Prostate gland (tissue), 2 donors: Measurements from ENCODE around the gene TRIO. TPM values are rescaled to one million over a fixed set of nuclear protein-coding genes. Genes with fewer than 3 reads are reported as not detected.

Experiments
- DNase-seq: peaks from one replicate; pipeline ENCODE4 v3.0.0-alpha.2; 2019; ENCODE audit warnings: low spot score
- H3K27ac ChIP-seq, 2 donors: fragments of 200-600 bp; sonication (generic); 2 replicates each; pipeline ENCODE4 v1.5.1; 2017 to 2019
- H3K27me3 ChIP-seq: fragments of 200-600 bp; sonication (generic); replicated peaks from 2 replicates; pipeline ENCODE4 v1.5.1; 2019; ENCODE audit not compliant: insufficient read depth
- H3K36me3 ChIP-seq, 2 donors: fragments of 200-600 bp; sonication (generic); 1 replicate in 1 of 2; 2 replicates in 1 of 2; pipeline versions ENCODE4 v1.5.1 to v1.8.1; 2017 to 2019
- H3K4me1 ChIP-seq: fragments of 200-600 bp; sonication (generic); replicated peaks from 2 replicates; pipeline ENCODE4 v1.5.1; 2019
- H3K4me3 ChIP-seq, 2 donors: fragments of 200-600 bp; sonication (generic); 2 replicates each; pipeline ENCODE4 v1.5.1; 2017 to 2019
- H3K9me3 ChIP-seq: fragments of 200-600 bp; sonication (generic); 2 replicates; pipeline ENCODE4 v1.5.1; 2017
- POLR2A ChIP-seq: fragments of 450-650 bp; IDR thresholded peaks from one replicate; pipeline ENCODE4 v1.6.1; 2016; ENCODE audit warnings: antibody characterized with exemption, mild to moderate bottlenecking
- POLR2AphosphoS5 ChIP-seq: sonication (generic); formaldehyde crosslinking; IDR thresholded peaks from one replicate; pipeline ENCODE4 v1.6.1; 2017; ENCODE audit warnings: antibody characterized with exemption
- WGBS: methylation state at CpG from one replicate; pipeline ENCODE4 v1.1.5; 2018; 5-methylcytosine and 5-hydroxymethylcytosine counted together
- intact Hi-C: fragments of 100-400 bp; cut with DNase I; formaldehyde crosslinking; loops from one replicate; pipeline ENCODE4 v1.14.2; 2022
- total RNA-seq, 2 donors: library from RNA; depleted of rRNA; stranded (reverse); fragments of >200 nt; gene quantifications; one replicate each; pipeline ENCODE4 v1.1.0, GENCODE V29; 2016
- TF ChIP-seq, protein P1 (sequence below), 4 experiments: fragments of 200-600 bp in 2 of 4; fragments of 450-650 bp in 2 of 4; sonication (generic) in 2 of 4; IDR thresholded peaks; 1 replicate in 3 of 4; 2 replicates in 1 of 4; pipeline ENCODE4 v1.5.1; 2016 to 2019; ENCODE audit warnings: antibody characterized with exemption in 4 of 4, mild to moderate bottlenecking in 2 of 4, moderate library complexity in 2 of 4

Gene TRIO
- total RNA-seq, 2 donors from 2014 or later = 90.3 to 197 TPM

DNA sequence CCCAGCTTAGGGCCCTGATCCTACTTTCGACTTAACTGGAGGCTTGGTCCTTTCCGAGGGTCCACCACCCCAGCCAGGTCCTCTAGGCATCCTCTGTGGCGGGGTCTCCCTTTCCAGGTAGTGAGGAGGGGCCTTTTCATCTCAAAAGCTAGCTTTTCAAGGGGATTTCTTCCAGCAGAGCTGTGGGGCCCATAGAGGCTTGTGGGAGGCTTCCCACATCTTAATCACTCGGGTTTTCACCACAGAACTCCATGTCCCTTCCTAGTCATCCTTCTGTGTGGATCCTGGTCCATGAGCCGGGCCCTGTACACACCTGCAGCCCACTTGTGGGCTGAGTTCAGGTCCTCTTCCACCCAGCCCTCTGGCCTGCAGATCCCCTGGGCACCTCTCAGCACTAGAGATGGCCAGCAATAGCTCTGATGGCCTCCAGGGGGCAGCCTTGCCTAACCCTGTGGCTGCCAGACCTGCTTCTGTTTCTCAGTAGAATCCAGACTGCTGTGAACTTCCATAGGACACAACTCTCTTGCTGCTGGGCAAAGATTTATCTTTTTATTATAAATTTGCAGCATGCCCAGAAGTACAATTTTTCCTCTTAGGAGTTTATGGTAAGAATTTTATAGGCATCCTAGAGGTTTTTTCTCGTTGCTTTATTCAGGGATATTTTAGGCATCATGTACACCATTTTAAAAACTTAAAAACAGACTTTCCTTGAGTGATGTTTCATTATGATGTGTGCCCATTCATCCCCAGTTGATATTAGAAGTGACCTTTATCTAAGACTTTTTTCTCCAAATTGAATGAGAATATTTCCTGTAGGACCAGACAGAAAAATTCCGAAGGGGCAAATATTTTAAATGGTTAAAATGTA is 208.9 kb downstream of the TRIO start:
- peak; percentile 39 for DNase-seq
- no peaks in the 10 kb centered on the region for H3K9me3 ChIP-seq
- TF ChIP-seq POLR2A = no peak
- TF ChIP-seq POLR2AphosphoS5 = no peak
- TF ChIP-seq, protein P1, sequence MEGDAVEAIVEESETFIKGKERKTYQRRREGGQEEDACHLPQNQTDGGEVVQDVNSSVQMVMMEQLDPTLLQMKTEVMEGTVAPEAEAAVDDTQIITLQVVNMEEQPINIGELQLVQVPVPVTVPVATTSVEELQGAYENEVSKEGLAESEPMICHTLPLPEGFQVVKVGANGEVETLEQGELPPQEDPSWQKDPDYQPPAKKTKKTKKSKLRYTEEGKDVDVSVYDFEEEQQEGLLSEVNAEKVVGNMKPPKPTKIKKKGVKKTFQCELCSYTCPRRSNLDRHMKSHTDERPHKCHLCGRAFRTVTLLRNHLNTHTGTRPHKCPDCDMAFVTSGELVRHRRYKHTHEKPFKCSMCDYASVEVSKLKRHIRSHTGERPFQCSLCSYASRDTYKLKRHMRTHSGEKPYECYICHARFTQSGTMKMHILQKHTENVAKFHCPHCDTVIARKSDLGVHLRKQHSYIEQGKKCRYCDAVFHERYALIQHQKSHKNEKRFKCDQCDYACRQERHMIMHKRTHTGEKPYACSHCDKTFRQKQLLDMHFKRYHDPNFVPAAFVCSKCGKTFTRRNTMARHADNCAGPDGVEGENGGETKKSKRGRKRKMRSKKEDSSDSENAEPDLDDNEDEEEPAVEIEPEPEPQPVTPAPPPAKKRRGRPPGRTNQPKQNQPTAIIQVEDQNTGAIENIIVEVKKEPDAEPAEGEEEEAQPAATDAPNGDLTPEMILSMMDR (IDR thresholded peaks at IDR 0.05) = peak; percentile 77 to 86 (median 84)
- H3K27ac ChIP-seq = no peak overlapping the region
- H3K27me3 ChIP-seq = no peaks in the 10 kb centered on the region
- H3K36me3 ChIP-seq = no peaks in the 10 kb centered on the region
- intact Hi-C loops = loop anchor here (5.0 kb wide), 1 partner anchor 360 kb away; no protein-coding TSS in a partner anchor
- 78% methylated on average over 7 of the region's 7 CpGs for WGBS
- no peak overlapping the region for H3K4me3 ChIP-seq
- no peaks in the 10 kb centered on the region for H3K4me1 ChIP-seq

DNA sequence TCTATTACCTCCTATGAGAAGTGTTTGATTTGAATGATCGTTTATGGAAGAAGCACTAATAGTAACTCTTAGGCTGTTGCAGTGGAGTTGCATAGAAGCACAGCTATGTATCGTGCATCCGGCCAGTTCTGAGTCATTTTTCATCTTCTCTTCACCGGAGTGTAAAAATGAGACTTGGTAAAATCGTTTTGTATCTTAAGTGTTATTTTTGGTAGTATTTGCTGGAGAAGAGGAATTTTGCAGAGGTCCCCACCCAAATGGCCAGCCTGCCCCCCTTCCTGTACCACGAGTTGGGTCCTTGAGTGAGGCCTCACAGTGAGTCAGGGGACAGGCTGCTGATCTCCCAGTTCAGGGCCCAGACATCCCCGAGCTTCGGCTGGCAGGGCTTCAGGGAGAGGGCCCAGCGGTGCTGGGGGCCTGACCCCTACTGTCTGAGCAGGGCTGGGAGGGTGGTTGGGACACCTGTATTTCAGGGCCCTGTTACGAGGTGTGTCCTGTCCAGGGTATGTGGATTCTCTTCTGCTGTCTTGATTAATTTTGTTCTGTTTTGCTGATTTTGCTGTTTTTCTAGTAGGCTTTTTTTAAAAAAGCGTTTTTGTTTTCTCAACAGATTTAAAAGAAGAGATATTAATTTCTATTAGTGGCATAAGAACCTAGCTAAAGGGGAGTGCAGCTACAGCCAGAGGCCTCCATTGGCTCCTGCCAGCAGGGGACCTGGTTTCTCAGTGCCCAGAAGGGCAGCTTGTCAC is 210.8 kb downstream of the TRIO start:
- no peak for DNase-seq
- no peaks in the 10 kb centered on the region for H3K36me3 ChIP-seq
- H3K27ac ChIP-seq = no peak overlapping the region
- H3K27me3 ChIP-seq = no peaks in the 10 kb centered on the region
- WGBS = 86% methylated on average over 11 of the region's 11 CpGs
- no peaks in the 10 kb centered on the region for H3K9me3 ChIP-seq
- no peak for TF ChIP-seq POLR2AphosphoS5
- TF ChIP-seq POLR2A = no peak
- TF ChIP-seq, protein P1 (IDR thresholded peaks at IDR 0.05) = no peak
- intact Hi-C loops = loop anchor here (5.0 kb wide), 1 partner anchor 362 kb away; no protein-coding TSS in a partner anchor
- H3K4me3 ChIP-seq = no peak overlapping the region
- H3K4me1 ChIP-seq = no peaks in the 10 kb centered on the region

DNA sequence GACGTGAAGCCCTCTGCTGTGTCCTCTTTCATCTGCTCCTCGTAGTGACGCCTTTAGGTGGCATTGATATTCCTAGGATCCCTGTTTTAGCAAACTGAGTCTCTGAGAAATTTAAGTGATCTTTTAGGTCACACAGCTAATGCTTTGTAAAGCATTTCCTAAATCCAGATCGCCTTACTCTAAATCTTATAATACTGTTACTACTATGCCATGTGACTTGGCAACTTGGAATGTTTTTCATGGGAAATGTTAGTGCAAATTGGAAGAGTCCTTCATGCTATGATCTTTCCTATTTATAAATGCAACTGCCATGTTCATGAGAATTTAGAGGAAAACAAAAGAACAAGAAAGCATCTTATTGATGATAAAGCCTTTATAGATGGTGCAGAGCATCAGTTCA is 212.2 kb downstream of the TRIO start:
- 95% methylated on average over 4 of the region's 4 CpGs for WGBS
- Histone ChIP-seq H3K4me1 (no peaks in the 10 kb centered on the region), H3K4me3 (no peak overlapping the region), H3K9me3 (no peaks in the 10 kb centered on the region), H3K36me3 (peaks cover 7 to 8% of the 10 kb centered on the region in 2 donors), H3K27me3 (no peaks in the 10 kb centered on the region), H3K27ac (no peak overlapping the region)
- intact Hi-C loops = no loop called here
- no peak for DNase-seq
- TF ChIP-seq POLR2A = no peak
- TF ChIP-seq, protein P1 (IDR thresholded peaks at IDR 0.05) = no peak

DNA sequence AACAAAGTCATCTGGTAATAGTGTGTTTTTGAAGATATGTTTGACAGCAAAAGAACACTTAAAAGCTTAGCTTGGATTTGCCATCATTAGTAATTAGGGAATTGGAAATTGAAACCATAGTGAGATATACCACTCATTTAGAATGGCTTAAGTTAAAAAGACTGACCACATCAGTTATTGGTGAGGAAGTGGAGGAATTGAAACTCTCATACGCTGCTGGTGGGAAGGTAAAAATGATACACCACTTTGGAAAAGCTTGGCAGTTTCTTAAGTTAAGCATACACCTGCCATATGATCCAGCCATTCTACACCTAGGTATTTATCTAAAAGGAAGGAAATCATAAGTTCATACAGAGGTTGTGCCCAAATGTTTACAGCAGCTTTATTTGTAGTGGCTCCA is 213.2 kb downstream of the TRIO start:
- Histone ChIP-seq H3K36me3 (peaks cover 7 to 8% of the 10 kb centered on the region in 2 donors), H3K9me3 (no peaks in the 10 kb centered on the region), H3K27me3 (no peaks in the 10 kb centered on the region), H3K4me1 (no peaks in the 10 kb centered on the region), H3K4me3 (no peak overlapping the region), H3K27ac (no peak overlapping the region)
- no peak for TF ChIP-seq POLR2A
- TF ChIP-seq, protein P1 (IDR thresholded peaks at IDR 0.05) = no peak
- intact Hi-C loops = no loop called here
- 90% methylated on average over 1 of the region's 1 CpG for WGBS
- DNase-seq = no peak
